Central memory CD8-positive, alpha-beta T cell (primary cell): ENCODE data around the gene RABGAP1.

ENCODE experiments used
- ATAC-seq: fragments of 150-1000 bp; cut with Tn5 transposase; replicated peaks from 2 replicates; pipeline ENCODE4 v1.10.0; 2022; ENCODE audit warnings: mild to moderate bottlenecking, moderate FRiP score, moderate number of reproducible peaks; ENCODE audit not compliant: poor library complexity, severe bottlenecking; ENCODE audit errors: extremely low read depth
- DNase-seq, 2 donors: peaks; one replicate each; pipeline ENCODE4 v3.0.0; 2021; ENCODE audit warnings: low spot score in 2 of 2
- H3K27ac Mint-ChIP-seq: one replicate; pipeline ENCODE4 v1.8.0; 2022; ENCODE audit warnings: low read depth, mild to moderate bottlenecking, moderate library complexity, mixed read lengths
- H3K27me3 Mint-ChIP-seq: one replicate; pipeline ENCODE4 v1.8.0; 2022; ENCODE audit warnings: mixed read lengths
- H3K36me3 Mint-ChIP-seq: one replicate; pipeline ENCODE4 v1.8.0; 2022; ENCODE audit warnings: mild to moderate bottlenecking, moderate library complexity, mixed read lengths; ENCODE audit not compliant: insufficient read depth
- H3K4me1 Mint-ChIP-seq: one replicate; pipeline ENCODE4 v1.8.0; 2022; ENCODE audit warnings: mixed read lengths
- H3K4me3 Mint-ChIP-seq: one replicate; pipeline ENCODE4 v1.8.0; 2022; ENCODE audit warnings: mild to moderate bottlenecking, moderate library complexity, mixed read lengths
- H3K9me3 Mint-ChIP-seq: one replicate; pipeline ENCODE4 v1.8.0; 2022; ENCODE audit warnings: mixed read lengths

RABGAP1 gene

GRCh38 chr9:123119566-123119965 lies 178.7 kb downstream of the RABGAP1 start:
- H3K27me3 Mint-ChIP-seq: no peaks in the 10 kb centered on the region
- H3K36me3 Mint-ChIP-seq: peaks cover 10% of the 10 kb centered on the region
- no peak overlapping the region for H3K27ac Mint-ChIP-seq
- H3K9me3 Mint-ChIP-seq: no peaks in the 10 kb centered on the region
- ATAC-seq: no peak
- no peak for DNase-seq
- no peaks in the 10 kb centered on the region for H3K4me1 Mint-ChIP-seq
- no peak overlapping the region for H3K4me3 Mint-ChIP-seq

DNA sequence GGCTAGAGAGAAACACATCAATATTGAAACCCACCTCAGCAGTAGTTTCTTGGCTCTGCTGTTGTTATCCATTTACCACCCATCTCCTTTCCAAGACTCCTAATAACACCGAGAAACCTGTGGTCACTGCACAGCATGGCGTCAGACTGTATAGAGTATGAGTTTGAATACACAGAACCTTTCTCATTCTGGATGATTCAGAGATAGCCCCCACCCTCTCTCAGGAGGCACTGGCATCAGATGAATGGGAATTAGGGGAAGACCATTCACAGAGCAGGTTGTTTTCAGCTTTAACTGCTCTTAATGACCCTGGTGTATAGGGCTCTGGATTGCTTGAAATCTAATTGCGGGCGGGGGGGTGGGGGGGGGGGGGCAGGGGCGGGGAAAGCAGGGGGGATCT lies 179.3 kb downstream of the RABGAP1 start:
- no peaks in the 10 kb centered on the region for H3K27me3 Mint-ChIP-seq
- H3K36me3 Mint-ChIP-seq: peaks cover 8% of the 10 kb centered on the region
- H3K27ac Mint-ChIP-seq: no peak overlapping the region
- no peaks in the 10 kb centered on the region for H3K4me1 Mint-ChIP-seq
- H3K9me3 Mint-ChIP-seq: no peaks in the 10 kb centered on the region
- DNase-seq (no peak), ATAC-seq (no peak)
- H3K4me3 Mint-ChIP-seq: no peak overlapping the region

DNA sequence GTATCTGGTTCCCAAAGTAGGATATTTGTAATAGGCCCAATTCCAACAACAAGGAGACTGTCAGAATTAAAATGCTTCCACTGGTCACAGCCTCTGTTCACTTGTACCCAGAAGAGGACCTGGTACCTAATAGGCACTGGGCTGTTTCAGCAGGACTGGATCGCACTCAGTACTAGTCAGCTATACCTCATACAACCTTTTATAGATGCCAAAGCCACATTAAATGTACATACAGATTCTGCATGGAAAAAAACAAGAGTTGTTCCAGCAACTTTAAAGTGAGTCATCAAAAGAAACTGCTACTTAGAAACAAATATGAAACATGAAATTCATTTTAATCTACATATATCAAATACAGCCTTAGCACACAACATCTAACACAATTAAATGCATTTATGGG lies 180.1 kb downstream of the RABGAP1 start:
- no peak overlapping the region for H3K27ac Mint-ChIP-seq
- H3K4me3 Mint-ChIP-seq: no peak overlapping the region
- no peak for ATAC-seq
- no peak for DNase-seq
- H3K36me3 Mint-ChIP-seq: peaks cover 8% of the 10 kb centered on the region
- H3K4me1 Mint-ChIP-seq: no peaks in the 10 kb centered on the region
- no peaks in the 10 kb centered on the region for H3K27me3 Mint-ChIP-seq
- H3K9me3 Mint-ChIP-seq: no peaks in the 10 kb centered on the region

- no peaks in the 10 kb centered on the region for H3K4me1 Mint-ChIP-seq
- H3K4me3 Mint-ChIP-seq: no peak overlapping the region
- ATAC-seq (no peak), DNase-seq (no peak)
- peaks cover 8% of the 10 kb centered on the region for H3K36me3 Mint-ChIP-seq
- no peaks in the 10 kb centered on the region for H3K9me3 Mint-ChIP-seq
- H3K27me3 Mint-ChIP-seq: no peaks in the 10 kb centered on the region
- no peak overlapping the region for H3K27ac Mint-ChIP-seq
Measured at GRCh38 chr9:123121457-123121856, 180.6 kb downstream of the RABGAP1 start.

- Mint-ChIP-seq H3K9me3 (no peaks in the 10 kb centered on the region), H3K36me3 (peaks cover 2% of the 10 kb centered on the region), H3K4me3 (no peak overlapping the region), H3K27ac (no peak overlapping the region), H3K4me1 (no peaks in the 10 kb centered on the region), H3K27me3 (no peaks in the 10 kb centered on the region)
- ATAC-seq (no peak), DNase-seq (no peak)
Measured at GRCh38 chr9:123127512-123128075, 186.8 kb downstream of the RABGAP1 start.

GRCh38 chr9:123128591-123128990 lies 187.8 kb downstream of the RABGAP1 start:
- no peak overlapping the region for H3K27ac Mint-ChIP-seq
- peaks cover 2% of the 10 kb centered on the region for H3K36me3 Mint-ChIP-seq
- H3K4me1 Mint-ChIP-seq: no peaks in the 10 kb centered on the region
- no peaks in the 10 kb centered on the region for H3K9me3 Mint-ChIP-seq
- DNase-seq (no peak), ATAC-seq (no peak)
- no peak overlapping the region for H3K4me3 Mint-ChIP-seq
- no peaks in the 10 kb centered on the region for H3K27me3 Mint-ChIP-seq

GRCh38 chr9:123129423-123129822 lies 188.6 kb downstream of the RABGAP1 start:
- H3K27me3 Mint-ChIP-seq: no peaks in the 10 kb centered on the region
- H3K27ac Mint-ChIP-seq: no peak overlapping the region
- H3K4me3 Mint-ChIP-seq: no peak overlapping the region
- ATAC-seq (no peak), DNase-seq (no peak)
- no peaks in the 10 kb centered on the region for H3K9me3 Mint-ChIP-seq
- no peaks in the 10 kb centered on the region for H3K4me1 Mint-ChIP-seq
- H3K36me3 Mint-ChIP-seq: no peaks in the 10 kb centered on the region

DNA sequence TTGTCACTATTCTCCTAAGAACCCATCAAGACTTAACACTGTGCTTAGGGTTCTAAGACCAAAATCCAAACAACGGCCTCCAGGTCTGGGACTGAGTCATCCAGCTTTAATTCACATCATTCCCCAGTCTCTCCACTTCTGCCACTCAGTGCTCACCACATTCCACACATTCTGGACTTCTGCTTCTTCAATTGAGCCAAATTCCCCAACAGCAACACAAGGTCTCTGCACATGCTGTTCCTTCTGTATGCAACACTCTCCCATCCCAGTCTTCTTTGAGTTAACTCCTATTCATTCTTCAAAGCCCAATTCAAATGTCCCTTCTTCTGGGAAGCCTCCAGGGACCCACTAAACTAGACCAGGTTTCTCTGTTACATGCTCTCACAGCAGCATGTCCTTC lies 190.4 kb downstream of the RABGAP1 start:
- H3K27me3 Mint-ChIP-seq: no peaks in the 10 kb centered on the region
- no peak for ATAC-seq
- peaks cover 3% of the 10 kb centered on the region for H3K36me3 Mint-ChIP-seq
- no peaks in the 10 kb centered on the region for H3K4me1 Mint-ChIP-seq
- DNase-seq: no peak
- no peak overlapping the region for H3K27ac Mint-ChIP-seq
- no peaks in the 10 kb centered on the region for H3K9me3 Mint-ChIP-seq
- H3K4me3 Mint-ChIP-seq: no peak overlapping the region

DNA sequence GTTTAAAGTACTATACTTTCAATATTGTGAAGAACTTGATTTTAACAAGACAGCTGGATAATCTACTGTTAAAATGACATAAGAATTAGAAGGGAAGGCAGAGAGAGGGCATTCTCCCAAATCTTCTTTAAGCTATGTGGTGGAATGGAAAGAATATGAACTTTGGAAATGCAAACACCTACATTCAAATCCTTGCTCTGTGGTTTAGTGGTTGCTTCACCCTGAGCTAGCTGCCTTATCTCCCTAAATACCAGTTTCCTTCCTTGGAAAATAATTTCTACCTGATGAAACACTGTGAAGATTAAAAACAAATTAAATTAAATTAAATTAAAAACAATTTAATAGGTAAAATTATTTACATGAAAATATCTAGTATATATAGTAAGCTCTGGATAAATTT lies 191.2 kb downstream of the RABGAP1 start:
- Mint-ChIP-seq H3K4me1 (no peaks in the 10 kb centered on the region), H3K9me3 (no peaks in the 10 kb centered on the region), H3K36me3 (peaks cover 3% of the 10 kb centered on the region), H3K27ac (no peak overlapping the region), H3K27me3 (no peaks in the 10 kb centered on the region), H3K4me3 (no peak overlapping the region)
- DNase-seq (no peak), ATAC-seq (no peak)

DNA sequence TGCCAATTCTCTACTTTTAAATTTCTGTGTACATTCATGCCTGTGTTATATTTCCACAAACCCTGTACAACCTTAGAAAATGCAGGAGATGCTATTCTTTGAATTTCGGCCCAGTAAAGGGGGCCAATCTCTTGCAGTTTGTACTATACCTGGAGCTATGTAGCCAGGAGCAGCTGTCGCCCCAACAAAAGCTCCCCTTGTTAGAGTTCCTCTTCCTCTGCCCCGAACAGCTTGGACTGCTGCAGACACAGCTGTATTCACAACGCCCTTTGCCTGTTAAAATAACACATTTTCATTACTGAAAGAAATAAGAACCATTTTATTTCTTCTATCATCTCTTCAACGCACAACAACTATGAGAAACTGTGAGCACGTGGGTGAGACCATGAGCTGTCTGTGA lies 191.9 kb downstream of the RABGAP1 start:
- H3K4me3 Mint-ChIP-seq: no peak overlapping the region
- ATAC-seq (no peak), DNase-seq (no peak)
- H3K36me3 Mint-ChIP-seq: peaks cover 3% of the 10 kb centered on the region
- H3K27ac Mint-ChIP-seq: no peak overlapping the region
- no peaks in the 10 kb centered on the region for H3K9me3 Mint-ChIP-seq
- no peaks in the 10 kb centered on the region for H3K27me3 Mint-ChIP-seq
- no peaks in the 10 kb centered on the region for H3K4me1 Mint-ChIP-seq

DNA sequence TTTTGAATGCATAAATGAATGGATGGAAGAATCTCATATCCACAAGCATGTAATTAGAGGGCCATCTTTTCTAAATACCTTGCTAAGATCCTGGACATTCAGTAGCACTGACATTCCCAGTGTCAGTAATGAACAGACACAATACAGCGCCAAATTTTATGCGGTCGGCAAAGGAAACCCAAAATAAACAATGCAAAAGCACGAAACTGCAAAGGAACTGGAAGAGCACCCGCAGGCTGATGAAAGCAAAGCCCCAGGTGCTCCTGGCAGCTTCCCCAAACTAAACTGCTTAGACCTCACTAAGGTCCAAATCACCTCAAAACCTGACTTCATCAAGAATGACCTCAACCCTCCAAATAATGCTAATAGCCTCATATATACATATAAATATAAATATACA lies 194.6 kb downstream of the RABGAP1 start:
- DNase-seq (no peak), ATAC-seq (no peak)
- no peaks in the 10 kb centered on the region for H3K9me3 Mint-ChIP-seq
- H3K4me3 Mint-ChIP-seq: no peak overlapping the region
- no peaks in the 10 kb centered on the region for H3K27me3 Mint-ChIP-seq
- H3K27ac Mint-ChIP-seq: no peak overlapping the region
- H3K4me1 Mint-ChIP-seq: no peaks in the 10 kb centered on the region
- H3K36me3 Mint-ChIP-seq: peaks cover 3% of the 10 kb centered on the region

DNA sequence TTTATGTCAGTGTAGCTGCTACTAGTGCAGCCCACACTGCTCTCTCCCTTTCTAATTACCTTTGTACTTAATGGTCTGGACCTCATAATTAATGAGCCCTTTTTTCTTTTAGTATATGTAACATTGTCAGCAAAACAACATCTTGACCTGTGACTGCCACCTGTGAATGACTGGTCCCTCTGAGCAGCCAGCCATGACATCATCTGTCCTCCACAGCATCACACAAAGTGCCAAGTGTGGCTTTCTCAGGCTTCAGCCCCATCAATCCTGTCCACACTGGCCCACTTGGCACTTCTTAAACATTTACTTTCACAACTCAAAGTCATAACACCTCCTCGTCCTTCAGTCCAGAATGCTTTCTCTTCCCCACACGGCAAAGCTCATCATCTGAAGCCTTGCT lies 197.3 kb downstream of the RABGAP1 start:
- Mint-ChIP-seq H3K36me3 (peaks cover 3% of the 10 kb centered on the region), H3K27ac (no peak overlapping the region), H3K27me3 (no peaks in the 10 kb centered on the region), H3K4me1 (no peaks in the 10 kb centered on the region), H3K9me3 (no peaks in the 10 kb centered on the region), H3K4me3 (no peak overlapping the region)
- no peak for DNase-seq
- no peak for ATAC-seq

DNA sequence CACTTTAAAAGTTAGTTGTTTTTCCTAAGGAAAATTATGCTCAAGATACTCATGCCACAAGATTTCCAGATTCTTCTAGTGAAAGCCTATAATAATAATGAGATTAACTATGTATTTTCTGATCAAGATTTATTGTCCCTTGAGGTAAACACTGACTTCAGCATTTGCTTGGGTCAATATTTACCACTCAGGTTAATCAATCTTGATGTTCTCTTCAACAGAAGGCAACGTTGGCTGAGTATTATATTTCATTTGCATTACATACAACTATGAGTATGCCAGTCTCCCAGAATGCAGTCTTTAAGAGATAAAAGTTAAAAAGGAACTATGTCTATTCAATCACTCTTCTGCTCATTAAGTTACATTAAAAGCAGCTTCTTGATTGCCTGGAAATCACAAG lies 208.2 kb downstream of the RABGAP1 start:
- Mint-ChIP-seq H3K27me3 (no peaks in the 10 kb centered on the region), H3K4me3 (no peak overlapping the region), H3K9me3 (no peaks in the 10 kb centered on the region), H3K4me1 (no peaks in the 10 kb centered on the region), H3K36me3 (peaks cover 2% of the 10 kb centered on the region), H3K27ac (no peak overlapping the region)
- no peak for ATAC-seq
- DNase-seq: no peak
